Renal cortex interstitium (tissue), 11 donors: ENCODE results near the gene SHISA4. TPM values are rescaled to one million over a fixed set of nuclear protein-coding genes. Genes with fewer than 3 reads are reported as not detected.
"Not testable (repeated sequence)": the region's sequence is repeated elsewhere in the genome, so short reads cannot be mapped to it uniquely, and the experiment has no call there.

Experiments
- DNase-seq, 11 donors: peaks; one replicate each; pipeline ENCODE4 v3.0.0-alpha.2; 2013; ENCODE audit warnings: low read depth in 9 of 11, low spot score in 4 of 11; ENCODE audit errors: extremely low read depth in 1 of 11
- polyA plus RNA-seq, 3 donors: library from polyadenylated mRNA; unstranded; fragments of 120-200 nt; gene quantifications; one replicate each; pipeline ENCODE4 v1.2.1, GENCODE V29; 2013; ENCODE audit not compliant: insufficient read length in 3 of 3

The SHISA4 gene
- polyA plus RNA-seq, 3 donors: 12.6 to 16.5 (median 14.2) TPM

DNA sequence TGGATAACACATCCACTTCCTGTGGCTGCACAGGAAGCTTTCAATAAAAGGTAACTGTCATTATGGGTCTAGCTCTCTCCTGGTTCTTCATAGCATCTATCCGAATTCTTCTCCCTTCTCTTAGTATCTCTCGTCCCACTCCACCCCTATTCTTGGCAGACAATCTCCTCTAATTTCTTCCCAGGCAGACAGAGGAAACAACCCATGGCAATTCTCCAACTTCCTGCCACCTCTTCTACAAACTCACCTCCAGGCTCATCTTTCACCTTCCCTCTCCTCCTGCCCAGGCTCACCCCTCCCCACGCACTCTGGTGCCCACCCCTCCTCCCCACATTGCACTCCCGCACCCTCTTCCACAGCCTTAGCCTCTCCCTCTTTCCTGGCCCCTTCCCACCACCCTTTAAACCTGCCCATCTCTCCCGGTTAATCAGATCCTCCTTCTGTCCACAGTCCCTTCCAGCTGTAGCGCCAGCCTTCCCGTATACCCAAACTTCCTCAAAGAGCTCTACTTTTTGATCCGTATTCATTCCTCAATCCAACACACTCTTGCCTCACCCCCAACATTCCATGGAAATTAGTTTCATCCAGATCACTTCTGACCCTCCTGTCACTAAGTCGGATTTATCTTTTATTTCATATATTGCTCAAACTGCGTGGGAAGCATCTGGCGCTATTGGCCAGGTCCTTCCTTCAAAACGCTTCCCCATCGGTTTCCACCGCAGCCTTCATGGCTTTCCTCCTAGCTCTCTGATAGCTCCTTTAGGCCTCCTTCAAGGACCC lies 25.9 kb downstream of the SHISA4 start:
- DNase-seq: no peak

DNA sequence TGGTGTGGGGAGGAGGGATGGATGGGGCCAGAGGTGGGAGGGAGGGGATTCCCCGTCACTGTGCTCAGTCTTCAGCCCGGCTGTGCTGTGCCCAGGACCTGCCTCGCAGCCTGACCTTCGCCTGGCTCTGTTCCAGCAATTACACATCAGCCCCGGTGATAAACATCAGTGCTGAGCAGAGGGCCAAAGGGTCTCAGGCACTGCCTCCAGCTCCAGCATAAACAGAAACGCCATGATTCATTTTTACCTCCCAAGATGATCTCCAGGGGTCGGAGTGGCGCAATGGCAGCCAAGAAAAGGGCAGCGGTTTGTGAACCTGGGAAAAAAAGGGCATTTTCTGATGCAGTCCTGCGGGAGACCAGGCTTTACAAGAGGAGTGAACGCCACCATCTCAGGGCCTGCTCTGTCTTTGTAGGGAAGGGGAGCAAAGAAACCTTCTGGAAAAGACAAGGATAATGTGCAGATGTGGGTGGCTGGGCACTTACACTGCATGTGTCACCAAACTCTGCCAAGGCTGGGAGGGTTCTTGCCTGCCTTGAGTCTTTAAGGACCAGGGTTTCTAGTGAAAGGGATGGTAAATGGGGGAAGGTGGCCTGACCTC lies 28.1 kb downstream of the SHISA4 start:
- DNase-seq: peak in 10 of 11 donors; percentile 55 to 80 (median 74)

DNA sequence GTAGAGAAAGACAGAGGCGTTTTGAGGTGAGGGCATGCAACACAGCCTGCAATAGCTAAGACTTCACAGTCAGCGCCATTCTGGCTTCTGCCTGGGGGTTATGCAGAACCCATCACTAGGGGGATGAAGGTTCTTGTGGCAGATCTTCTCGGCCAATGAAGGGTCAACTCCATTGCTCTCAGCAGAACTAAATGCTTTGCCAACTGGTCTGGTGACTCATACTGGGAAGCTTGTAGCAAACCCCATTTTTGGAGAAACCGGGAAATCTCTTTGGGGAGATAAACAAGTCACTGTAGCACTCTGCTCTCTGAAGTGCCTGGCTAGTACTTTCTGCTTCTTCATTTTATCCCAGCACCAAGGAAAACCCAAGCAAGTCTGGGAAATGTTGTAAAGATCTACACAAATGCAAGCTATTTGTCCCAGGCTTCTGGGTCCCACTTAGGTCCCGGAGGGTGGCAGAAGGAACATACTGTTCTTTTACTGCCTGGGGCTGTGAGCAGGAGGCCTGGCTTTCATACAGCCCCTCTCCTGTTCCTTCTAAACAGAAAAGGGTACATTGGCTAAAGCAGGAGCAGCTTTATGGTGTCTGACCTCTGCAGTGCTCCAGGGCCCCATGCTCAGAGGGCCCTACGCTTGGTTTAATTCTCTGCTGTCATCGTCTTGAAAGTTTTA lies 28.8 kb downstream of the SHISA4 start:
- DNase-seq: no peak

DNA sequence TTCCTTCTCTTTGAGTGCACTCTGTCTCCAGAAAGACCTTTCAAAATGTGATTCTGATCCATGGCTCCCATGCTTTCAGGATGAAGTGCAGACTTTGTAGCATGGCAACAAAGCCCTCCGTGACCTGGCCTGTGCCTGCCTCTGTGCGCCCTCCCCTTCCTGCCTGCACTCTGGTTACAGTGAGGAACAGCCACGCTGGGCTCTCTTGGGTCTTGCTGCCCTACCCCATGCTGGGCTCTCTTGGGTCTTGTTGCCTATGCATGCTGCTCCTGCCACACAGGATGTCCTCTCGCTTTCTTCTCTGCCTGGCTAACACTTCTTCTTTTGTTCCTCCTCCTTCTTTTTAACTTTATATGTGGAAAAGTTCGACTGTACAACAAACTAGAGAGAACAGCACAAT lies 29.6 kb downstream of the SHISA4 start:
- no peak for DNase-seq

DNA sequence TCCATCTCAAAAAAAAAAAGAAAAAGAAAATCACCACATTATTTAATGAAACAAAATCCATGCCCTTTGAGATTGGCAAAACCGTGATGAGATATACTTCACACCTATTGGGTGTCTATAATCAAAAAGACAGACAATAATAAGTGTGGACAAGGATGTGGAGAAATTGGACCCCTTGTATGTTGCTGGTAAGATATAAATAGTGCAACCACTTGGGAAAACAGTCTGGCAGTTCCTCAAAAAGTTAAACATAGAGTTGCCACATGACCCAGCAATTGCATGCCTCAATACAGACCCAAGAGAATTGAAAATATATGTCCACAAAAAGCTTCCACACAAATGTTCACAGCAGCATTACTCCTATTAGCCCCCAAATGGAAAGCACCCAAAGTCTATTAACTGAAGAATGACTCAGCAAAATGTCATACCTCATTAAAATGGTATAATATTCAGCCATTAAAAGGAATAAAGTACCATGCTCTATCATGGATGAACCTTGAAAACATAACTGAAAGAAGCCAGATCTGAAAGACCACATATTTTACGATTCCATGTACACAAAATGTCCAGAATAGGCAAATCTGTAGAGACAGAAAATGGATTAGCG lies 33.4 kb downstream of the SHISA4 start:
- no peak for DNase-seq

DNA sequence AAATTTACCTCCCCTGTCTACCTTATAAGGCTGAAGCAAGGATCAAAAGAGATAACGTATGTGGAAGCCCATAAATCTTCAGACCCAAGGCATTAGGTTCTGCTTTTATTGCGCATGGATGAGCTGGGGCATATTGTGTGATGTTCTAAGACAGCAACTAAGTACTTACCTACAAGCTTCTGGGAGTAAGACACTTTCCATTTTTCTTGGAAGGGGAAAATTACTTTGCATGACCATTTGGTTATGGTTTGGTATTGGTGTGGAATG lies 36.5 kb downstream of the SHISA4 start:
- no peak for DNase-seq

DNA sequence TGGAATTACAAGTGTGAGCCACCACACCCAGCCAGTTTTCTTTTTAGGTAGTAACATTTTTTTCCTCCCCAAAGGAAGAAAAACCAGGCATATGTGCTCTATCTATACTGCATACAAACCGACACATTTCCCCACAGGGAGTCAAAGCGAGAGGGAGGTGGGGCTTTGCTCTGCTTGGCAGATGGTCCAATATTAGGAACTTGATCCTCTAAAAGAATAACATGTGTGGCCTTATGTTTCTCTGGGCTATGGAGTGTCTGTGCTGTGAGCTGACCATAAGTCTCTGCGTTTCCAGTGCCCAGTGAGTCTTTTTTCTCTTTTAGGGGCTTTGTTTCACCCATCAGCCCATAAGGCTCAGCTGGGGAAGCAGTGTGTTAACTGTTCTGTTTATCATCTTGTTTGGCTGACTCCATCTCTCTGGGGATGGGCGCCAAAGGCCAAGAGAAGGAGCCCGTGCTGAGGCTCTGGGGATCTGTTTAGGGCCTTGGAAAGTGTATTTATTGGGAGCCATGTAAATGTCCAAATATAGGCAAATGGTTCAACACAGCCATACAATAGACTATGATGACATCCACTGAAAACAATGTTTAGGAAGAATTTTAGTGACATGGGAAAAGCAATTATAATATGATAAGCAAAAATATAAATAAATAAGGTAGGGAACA lies 37.4 kb downstream of the SHISA4 start:
- DNase-seq: no peak

DNA sequence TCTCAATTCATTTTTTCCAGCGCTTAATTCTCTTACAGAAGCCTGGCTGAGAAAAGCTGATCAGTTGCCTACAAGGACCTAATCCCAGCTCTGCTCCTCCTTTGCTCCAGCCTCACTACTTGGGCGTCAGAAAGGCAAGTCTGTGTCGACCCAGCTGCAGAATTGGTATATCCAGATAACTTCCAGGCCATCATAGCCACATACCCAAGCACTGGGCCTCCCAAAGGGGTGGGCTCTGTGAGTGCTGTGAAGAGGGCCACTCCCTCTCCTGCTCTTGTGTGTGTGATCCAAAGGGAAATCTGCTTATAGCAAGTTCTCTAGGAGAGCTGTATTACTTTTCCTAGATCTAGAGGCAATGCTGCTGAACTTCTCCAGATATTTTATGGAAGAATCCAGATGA lies 39.6 kb downstream of the SHISA4 start:
- no peak for DNase-seq

DNA sequence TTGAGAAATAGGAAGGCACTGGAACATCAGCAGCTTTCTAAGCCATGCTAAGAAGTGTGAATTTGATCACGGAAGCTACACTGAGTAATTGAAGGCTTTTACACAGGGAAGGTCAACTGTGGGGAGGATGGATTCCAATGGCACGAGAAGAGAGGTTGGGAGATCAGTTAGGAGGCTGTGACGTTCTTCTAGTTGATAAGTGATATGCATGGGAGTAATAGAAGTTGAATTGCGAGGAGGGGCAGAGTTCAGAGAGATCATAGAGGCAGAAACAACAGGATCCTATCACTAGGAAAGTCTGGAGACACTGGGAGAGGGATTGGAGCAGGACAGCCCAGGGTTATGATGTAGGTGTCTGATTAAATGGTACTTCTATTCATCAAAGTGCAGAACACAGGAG lies 41.4 kb downstream of the SHISA4 start:
- no peak for DNase-seq

DNA sequence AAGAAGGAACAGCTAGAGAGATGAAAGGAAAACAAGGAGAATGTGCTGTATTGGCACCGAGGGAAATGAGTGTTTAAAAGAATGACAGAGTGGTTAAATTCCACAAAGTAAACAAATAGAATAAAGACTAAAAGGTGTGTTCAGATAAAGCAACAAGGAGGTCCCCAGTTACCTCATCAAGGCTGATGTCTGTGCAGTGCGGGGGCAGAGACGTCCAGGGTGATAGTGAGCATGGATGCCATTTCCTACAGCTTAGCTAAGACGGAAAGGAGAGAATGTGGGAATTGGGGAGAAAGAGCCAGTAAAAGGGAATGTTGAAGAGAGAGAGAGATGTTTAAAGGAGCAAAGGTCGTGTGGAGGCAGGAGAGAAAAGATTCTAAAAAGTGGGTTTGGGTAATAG lies 42.1 kb downstream of the SHISA4 start:
- no peak for DNase-seq

DNA sequence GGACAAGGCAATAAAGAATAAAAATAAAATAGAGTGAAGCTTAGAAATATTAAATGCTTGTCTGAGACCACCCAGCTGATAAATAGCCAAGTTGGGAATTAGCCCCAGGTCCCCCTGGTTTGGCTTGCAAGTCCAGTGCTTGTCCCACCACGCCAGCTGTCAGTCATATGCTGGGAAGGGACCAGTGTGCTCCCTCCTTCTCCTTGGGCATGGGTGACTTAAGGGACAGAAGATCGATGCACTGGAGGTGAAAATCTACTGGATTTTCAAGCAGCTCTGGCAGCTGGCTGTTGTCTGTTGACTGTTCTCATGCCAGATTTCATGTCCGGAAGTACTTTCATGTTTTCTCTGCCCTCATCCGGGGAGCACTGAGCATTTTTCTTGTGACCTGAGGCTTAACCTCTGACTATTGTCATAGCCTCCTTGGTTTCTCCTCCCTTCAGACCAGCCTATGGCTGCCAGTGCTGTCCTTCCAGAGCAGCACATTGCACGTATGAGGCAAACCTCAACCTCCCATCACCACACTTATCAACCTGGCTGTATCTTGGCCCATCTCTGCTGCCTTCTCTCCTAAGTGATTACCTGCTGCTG lies 45.2 kb downstream of the SHISA4 start:
- DNase-seq: no peak

DNA sequence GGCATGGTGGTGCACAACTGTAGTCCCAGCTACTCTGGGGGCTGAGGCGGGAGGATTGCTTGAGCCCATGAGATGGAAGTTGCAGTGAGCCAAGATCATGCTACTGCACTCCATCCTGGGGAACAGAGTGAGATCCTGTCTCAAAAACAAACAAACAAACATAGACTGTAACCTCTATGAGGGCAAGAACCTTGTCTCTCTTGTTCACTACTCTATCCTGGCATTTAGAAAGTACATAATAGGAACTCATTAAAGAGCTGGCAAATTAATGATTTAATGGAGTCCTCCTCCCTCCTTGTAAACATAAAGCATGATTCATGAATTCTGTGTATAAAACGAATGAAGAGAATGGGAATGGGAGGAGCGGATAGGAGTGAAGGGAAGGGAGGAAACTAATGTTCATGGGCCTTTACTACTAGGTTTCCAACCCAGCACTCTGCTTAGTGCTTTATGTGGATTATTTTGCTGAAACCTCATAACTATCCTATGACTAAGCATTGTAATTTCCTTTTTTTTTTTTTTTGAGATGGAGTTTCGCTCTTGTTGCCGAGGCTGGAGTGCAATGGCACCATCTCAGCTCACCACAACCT lies 49.0 kb downstream of the SHISA4 start:
- DNase-seq: no peak

DNA sequence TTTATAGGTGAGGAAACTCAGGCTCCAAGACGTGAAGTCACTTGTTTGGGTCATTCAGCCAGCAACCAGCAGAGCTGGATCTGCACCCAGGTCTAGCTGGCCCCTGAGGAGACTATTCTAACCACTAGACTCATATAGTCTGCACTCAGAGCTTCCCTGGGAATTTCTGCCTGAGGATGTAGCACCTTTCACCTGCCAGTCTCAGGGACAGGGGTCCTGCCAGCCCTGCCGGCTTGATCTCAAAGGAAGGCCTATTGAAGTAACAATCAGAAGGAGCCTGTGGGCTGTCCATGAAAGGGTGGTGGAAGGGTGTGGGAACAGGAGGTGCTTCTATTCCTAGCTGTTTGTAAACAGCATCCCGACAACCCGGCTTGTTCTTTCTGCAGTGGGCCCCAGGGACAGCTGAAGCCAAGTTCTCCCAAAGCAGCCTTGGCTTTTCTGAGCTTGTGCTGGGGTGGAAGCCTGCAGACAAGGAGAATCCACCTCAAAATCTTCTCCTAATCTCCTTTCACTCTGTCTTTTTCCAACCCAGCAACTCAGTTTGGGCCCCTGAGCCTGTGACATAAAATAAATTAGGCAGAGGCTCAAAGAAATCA lies 49.8 kb downstream of the SHISA4 start:
- no peak for DNase-seq

DNA sequence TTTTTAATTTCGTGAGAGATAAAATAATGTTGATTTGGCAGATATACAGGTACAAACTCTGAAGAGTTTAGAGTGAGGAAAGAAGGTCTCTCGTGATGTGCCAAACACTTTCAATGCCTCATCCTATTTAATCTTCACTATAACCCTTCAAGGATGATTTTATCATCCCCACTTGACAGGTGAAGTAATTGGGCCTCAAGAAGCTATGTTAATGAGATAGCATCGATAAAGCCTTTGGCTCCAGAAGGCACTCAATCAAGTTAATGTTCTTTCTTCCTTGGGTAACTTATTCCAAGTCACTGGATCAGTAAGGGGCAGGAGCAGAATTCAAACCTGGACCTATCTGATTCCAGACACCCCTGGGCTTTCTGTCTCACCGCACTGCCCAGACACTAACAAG lies 50.5 kb downstream of the SHISA4 start:
- no peak for DNase-seq

DNA sequence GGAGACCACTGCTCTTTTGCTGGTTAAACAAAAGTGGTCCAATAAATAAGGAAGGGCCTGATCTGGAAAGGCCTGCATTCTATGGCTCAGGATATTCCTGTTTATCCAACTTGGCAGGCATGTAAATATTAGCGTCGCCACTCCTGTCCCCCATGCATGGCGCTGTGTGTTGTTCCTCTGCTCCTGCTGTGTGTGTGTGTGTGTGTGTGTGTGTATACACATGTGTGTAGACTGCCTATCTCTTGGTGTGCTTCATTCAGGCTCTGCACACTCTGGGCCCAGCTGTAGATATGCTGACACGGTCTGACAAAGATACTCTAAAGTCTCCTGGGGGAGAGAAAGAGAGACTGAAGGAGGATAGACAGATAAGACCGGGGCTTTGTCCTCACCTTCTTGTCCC lies 50.9 kb downstream of the SHISA4 start:
- no peak for DNase-seq

DNA sequence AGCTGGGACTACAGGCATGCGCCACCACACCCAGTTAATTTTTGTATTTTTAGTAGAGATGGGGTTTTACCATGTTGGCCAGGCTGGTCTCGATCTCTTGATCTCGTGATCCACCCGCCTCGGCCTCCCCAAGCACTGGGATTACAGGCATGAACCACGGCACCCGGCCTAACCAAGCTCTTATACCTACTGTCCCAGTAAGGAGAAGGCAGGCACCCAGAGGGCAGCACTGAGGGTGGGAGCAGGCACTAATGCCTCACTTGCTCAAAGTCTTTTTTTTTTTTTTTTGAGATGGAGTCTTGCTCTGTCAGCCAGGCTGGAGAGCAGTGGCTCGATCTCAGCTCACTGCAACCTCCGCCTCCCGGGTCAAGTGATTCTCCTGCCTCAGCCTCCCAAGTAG lies 51.6 kb downstream of the SHISA4 start:
- not testable (repeated sequence) for DNase-seq

DNA sequence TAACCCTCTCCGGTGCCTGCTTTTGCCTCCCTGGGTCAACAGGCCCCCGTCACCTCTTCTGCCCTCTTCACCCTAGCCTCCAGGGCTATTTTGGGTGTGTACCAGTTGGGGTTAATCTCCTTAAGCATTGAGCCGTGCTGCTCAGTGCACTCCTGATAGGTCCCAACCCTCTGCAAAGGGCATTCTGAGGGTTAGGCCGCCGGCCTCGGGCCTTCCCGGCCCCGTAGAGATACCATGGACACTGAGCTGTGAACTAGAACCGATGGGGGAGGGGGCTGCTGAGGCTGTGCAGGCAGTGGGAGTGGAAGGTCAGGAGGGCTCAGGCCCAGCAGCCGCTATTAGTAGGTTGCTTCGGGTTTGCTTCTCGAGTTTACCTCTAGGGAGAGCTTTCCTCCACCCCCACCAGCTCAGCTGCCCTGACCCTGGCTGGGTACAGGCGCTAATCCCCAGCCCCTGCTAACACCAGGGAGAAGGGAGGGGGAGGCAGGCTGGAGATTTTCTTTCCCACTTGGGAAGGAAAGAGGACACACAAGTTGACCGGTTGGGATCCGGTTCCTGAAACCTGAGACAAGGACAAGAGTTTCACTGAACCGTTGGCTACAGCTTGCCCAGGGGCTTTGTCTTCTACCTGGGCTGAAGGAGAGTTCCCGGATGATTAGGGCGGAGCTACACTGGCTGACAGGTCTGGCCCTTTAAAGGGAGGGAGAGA lies 52.9 kb downstream of the SHISA4 start:
- peak in 5 of 11 donors; percentile 50 to 71 (median 65) for DNase-seq

DNA sequence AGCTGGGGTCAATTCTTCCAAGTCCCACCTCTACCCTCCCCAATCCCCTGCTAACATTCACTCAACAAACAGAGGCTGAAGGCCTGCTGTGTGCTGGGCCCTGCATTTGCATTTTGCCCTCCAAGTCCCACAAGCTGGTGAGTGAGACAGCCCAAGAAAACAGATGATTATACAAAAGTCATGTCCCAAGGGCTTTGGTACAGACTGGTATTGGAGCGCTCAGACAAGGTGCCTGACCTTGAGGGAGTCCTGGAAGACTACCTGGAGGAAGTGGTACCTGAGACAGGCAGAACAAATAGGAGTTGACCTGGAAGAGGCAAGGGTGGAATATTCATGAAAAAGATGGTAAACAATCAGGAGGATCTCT lies 53.4 kb downstream of the SHISA4 start:
- DNase-seq: no peak
